Esophagus squamous epithelium (tissue), 5 donors: ENCODE results near the gene MTRR. TPM values are rescaled to one million over a fixed set of nuclear protein-coding genes. Genes with fewer than 3 reads are reported as not detected.

Experiments used
- DNase-seq: peaks from one replicate; lab custom pipeline; 2025; lab: John Stamatoyannopoulos, UW
- H3K27ac ChIP-seq, 4 donors: fragments of 200-600 bp; sonication (generic); one replicate each; pipeline ENCODE4 v1.5.1; 2016 to 2019; ENCODE audit warnings: mild to moderate bottlenecking in 1 of 4
- H3K27me3 ChIP-seq, 4 donors: fragments of 200-600 bp; sonication (generic); 1 replicate in 3 of 4; 2 replicates in 1 of 4; pipeline versions ENCODE4 v1.5.1 to v1.6.0; 2017 to 2021; ENCODE audit warnings: antibody characterized with exemption in 1 of 4
- H3K36me3 ChIP-seq, 3 donors: fragments of 200-600 bp; sonication (generic); one replicate each; pipeline ENCODE4 v1.5.1; 2016 to 2019
- H3K4me1 ChIP-seq, 3 donors: fragments of 200-600 bp; sonication (generic); one replicate each; pipeline ENCODE4 v1.5.1; 2017 to 2019
- H3K4me3 ChIP-seq, 4 donors: fragments of 200-600 bp; sonication (generic); 1 replicate in 3 of 4; 2 replicates in 1 of 4; pipeline ENCODE4 v1.5.1; 2016 to 2019; ENCODE audit warnings: mild to moderate bottlenecking in 2 of 4, moderate library complexity in 1 of 4
- H3K9me3 ChIP-seq, 3 donors: fragments of 200-600 bp; sonication (generic); one replicate each; pipeline ENCODE4 v1.5.1; 2016 to 2019
- CTCF ChIP-seq, 6 experiments: fragments of 450-650 bp in 4 of 6; fragments of 200-600 bp in 2 of 6; sonication (generic) in 2 of 6; IDR thresholded peaks; one replicate each; pipeline ENCODE4 v1.5.1; 2016 to 2019; ENCODE audit warnings: antibody characterized with exemption in 6 of 6, mild to moderate bottlenecking in 4 of 6, moderate library complexity in 4 of 6
- POLR2A ChIP-seq, 4 donors: fragments of 450-650 bp; IDR thresholded peaks; one replicate each; pipeline ENCODE4 v1.6.1; 2017; ENCODE audit warnings: antibody characterized with exemption in 4 of 4, mild to moderate bottlenecking in 4 of 4, moderate library complexity in 3 of 4
- WGBS, 2 donors: methylation state at CpG; one replicate each; pipeline ENCODE4 v1.1.5; 2018; 5-methylcytosine and 5-hydroxymethylcytosine counted together
- intact Hi-C: fragments of 100-400 bp; cut with DNase I; formaldehyde crosslinking; loops from one replicate; pipeline ENCODE4 v1.15.0; 2022
- total RNA-seq, 4 donors: library from RNA; depleted of rRNA; stranded (reverse); fragments of >200 nt; gene quantifications; one replicate each; pipeline ENCODE4 v1.1.0, GENCODE V29; 2016
- donor health status: DM: yes; HTN: yes; CAD: no.

The MTRR gene
- total RNA-seq, 4 donors from 2014 or later, result 12.7 to 33.2 (median 21.0) TPM

DNA sequence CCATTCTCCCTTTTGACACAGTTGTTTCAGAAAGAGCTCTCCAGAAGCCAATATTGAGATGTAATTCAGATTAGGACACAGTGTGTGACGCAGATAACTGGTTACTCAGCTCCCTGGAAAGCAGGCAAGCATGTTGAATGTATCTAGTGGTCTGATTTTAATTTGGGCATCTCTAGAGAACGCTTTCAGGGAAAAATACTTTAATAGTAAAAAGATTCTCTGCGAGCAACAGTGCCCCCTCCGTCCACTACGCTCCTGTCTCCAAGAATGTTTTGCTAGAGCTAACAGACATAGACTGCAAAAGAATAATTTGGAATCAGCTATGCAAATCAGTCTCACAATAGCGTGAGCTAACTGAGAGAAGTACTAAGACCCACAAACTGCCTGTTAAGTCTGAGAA is 41.3 kb upstream of the MTRR start:
- Histone ChIP-seq H3K9me3 (no peaks in the 10 kb centered on the region), H3K4me1 (no peaks in the 10 kb centered on the region), H3K4me3 (no peak overlapping the region), H3K36me3 (no peaks in the 10 kb centered on the region), H3K27ac (no peak overlapping the region), H3K27me3 (no peaks in the 10 kb centered on the region)
- WGBS, 2 donors, result 78 to 91% methylated on average over 6 of the region's 6 CpGs
- no peak for DNase-seq
- intact Hi-C loops, result no loop called here
- TF ChIP-seq CTCF (IDR thresholded peaks at IDR 0.05) (no peak), POLR2A (IDR thresholded peaks at IDR 0.05) (no peak)

- TF ChIP-seq POLR2A (IDR thresholded peaks at IDR 0.05), result no peak
- TF ChIP-seq CTCF (IDR thresholded peaks at IDR 0.05), result no peak
- no peaks in the 10 kb centered on the region for H3K27me3 ChIP-seq
- no peak overlapping the region for H3K4me3 ChIP-seq
- H3K27ac ChIP-seq, result no peak overlapping the region
- 45 to 65% methylated on average over 10 of the region's 10 CpGs for WGBS, 2 donors
- no peaks in the 10 kb centered on the region for H3K9me3 ChIP-seq
- intact Hi-C loops, result no loop called here
- no peaks in the 10 kb centered on the region for H3K4me1 ChIP-seq
- no peaks in the 10 kb centered on the region for H3K36me3 ChIP-seq
- DNase-seq, result no peak
Observed at GRCh38 chr5:7828269-7828668, 40.7 kb upstream of the MTRR start.

GRCh38 chr5:7834982-7835381 is 34.0 kb upstream of the MTRR start:
- no peak for TF ChIP-seq POLR2A (IDR thresholded peaks at IDR 0.05)
- no peak for TF ChIP-seq CTCF (IDR thresholded peaks at IDR 0.05)
- Histone ChIP-seq H3K9me3 (no peaks in the 10 kb centered on the region), H3K4me1 (no peaks in the 10 kb centered on the region), H3K27ac (no peak overlapping the region), H3K36me3 (no peaks in the 10 kb centered on the region), H3K27me3 (no peaks in the 10 kb centered on the region), H3K4me3 (no peak overlapping the region)
- WGBS, 2 donors, result 83 to 88% methylated on average over 4 of the region's 4 CpGs
- intact Hi-C loops, result no loop called here
- DNase-seq, result no peak

GRCh38 chr5:7837403-7837802 is 31.5 kb upstream of the MTRR start:
- Histone ChIP-seq H3K27ac (no peak overlapping the region), H3K4me1 (no peaks in the 10 kb centered on the region), H3K4me3 (no peak overlapping the region), H3K27me3 (no peaks in the 10 kb centered on the region), H3K36me3 (no peaks in the 10 kb centered on the region), H3K9me3 (no peaks in the 10 kb centered on the region)
- intact Hi-C loops, result no loop called here
- TF ChIP-seq POLR2A (IDR thresholded peaks at IDR 0.05) (no peak), CTCF (IDR thresholded peaks at IDR 0.05) (no peak)
- DNase-seq, result no peak
- WGBS, 2 donors, result 41 to 45% methylated on average over 3 of the region's 3 CpGs

GRCh38 chr5:7842531-7842930 is 26.4 kb upstream of the MTRR start:
- no peaks in the 10 kb centered on the region for H3K4me1 ChIP-seq
- no peak for DNase-seq
- 47 to 55% methylated on average over 2 of the region's 2 CpGs for WGBS, 2 donors
- TF ChIP-seq POLR2A (IDR thresholded peaks at IDR 0.05) (no peak), CTCF (IDR thresholded peaks at IDR 0.05) (no peak)
- intact Hi-C loops, result no loop called here
- no peak overlapping the region for H3K27ac ChIP-seq
- H3K36me3 ChIP-seq, result no peaks in the 10 kb centered on the region
- peaks cover 0 to 22% (median 0%) of the 10 kb centered on the region in 4 donors for H3K27me3 ChIP-seq
- no peaks in the 10 kb centered on the region for H3K9me3 ChIP-seq
- H3K4me3 ChIP-seq, result no peak overlapping the region
